ENCODE results near the gene KLHL7. TPM values are rescaled to one million over a fixed set of nuclear protein-coding genes. Genes with fewer than 3 reads are reported as not detected.

The KLHL7 gene
- total and polyA plus RNA-seq, 9 of the 15 experiments (the other 6 are each of a cell fraction or from before 2014, with no cell fraction given): 4.2 to 63.1 (median 32.3) TPM

- no peak for TF ChIP-seq CREBBP (IDR thresholded peaks at IDR 0.05; ENCODE audit: low read depth, low read length)
- 0 out of 2 replicates have a peak, but pooled peaks have one; percentile 20 for TF ChIP-seq STAG1 (CRISPR knock-in tag; IDR thresholded peaks at IDR 0.05; ENCODE audit: borderline replicate concordance)
- no peak for TF ChIP-seq ZZZ3 (IDR thresholded peaks at IDR 0.05)
- TF ChIP-seq RBFOX2 (IDR thresholded peaks at IDR 0.05; ENCODE audit: low read depth, low read length): peak; percentile 92
- TF ChIP-seq ZKSCAN3 (CRISPR knock-in tag; IDR thresholded peaks at IDR 0.05): no peak
- peak; percentile 73; the same call in 1 of the 2 replicates for TF ChIP-seq MTA3 (IDR thresholded peaks at IDR 0.05; ENCODE audit: borderline replicate concordance)
- TF ChIP-seq ARID4B (CRISPR knock-in tag; IDR thresholded peaks at IDR 0.05): peak; percentile 57; the same call in 1 of the 2 replicates
- TF ChIP-seq BRD4 (IDR thresholded peaks at IDR 0.05): no peak
- TF ChIP-seq SAFB2 (IDR thresholded peaks at IDR 0.05; ENCODE audit: borderline replicate concordance, low read depth, low read length, severe bottlenecking): no peak
- no peak for TF ChIP-seq PHB (CRISPR knock-in tag; IDR thresholded peaks at IDR 0.05)
- TF ChIP-seq HNRNPLL (IDR thresholded peaks at IDR 0.05; ENCODE audit: low read depth, low read length, poor library complexity, severe bottlenecking): peak; percentile 98
- TF ChIP-seq HNRNPL (IDR thresholded peaks at IDR 0.05; ENCODE audit: low read depth, low read length): peak; percentile 73; the same call in 1 of the 2 replicates
- TF ChIP-seq MLLT1 (IDR thresholded peaks at IDR 0.05): 0 out of 4 replicates have a peak, but pooled peaks have one; percentile 9 to 13
- peak; percentile 14 for TF ChIP-seq TAF9B (IDR thresholded peaks at IDR 0.05; ENCODE audit: partially characterized antibody)
- no peak for TF ChIP-seq SMC3 (conservative IDR thresholded peaks at IDR 0.05; ENCODE audit: insufficient read depth, low read depth, low read length)
- TF ChIP-seq CHD4 (IDR thresholded peaks at IDR 0.05; ENCODE audit: insufficient read depth, insufficient replicate concordance, low read depth, low read length, poor library complexity, severe bottlenecking): no peak
- TF ChIP-seq SMARCB1 (IDR thresholded peaks at IDR 0.05; ENCODE audit: insufficient read length, low read depth): no peak
- TF ChIP-seq STAT5A (IDR thresholded peaks at IDR 0.05; ENCODE audit: borderline replicate concordance, low read length): no peak
- TF ChIP-seq ZFX (CRISPR knock-in tag; IDR thresholded peaks at IDR 0.05): peak; percentile 91
- TF ChIP-seq TEAD2 (tag; IDR thresholded peaks at IDR 0.05): no peak
- peak; percentile 74; the same call in 1 of the 2 replicates for TF ChIP-seq TFAP4 (CRISPR knock-in tag; IDR thresholded peaks at IDR 0.05; ENCODE audit: borderline replicate concordance)
- TF ChIP-seq C11orf30 (IDR thresholded peaks at IDR 0.05; ENCODE audit: low read depth): peak; percentile 89
- TF ChIP-seq SIN3B (IDR thresholded peaks at IDR 0.05; ENCODE audit: low read depth): peak; percentile 73
Observed at GRCh38 chr7:23105644-23106056, at the start of gene KLHL7 (continued).

Measured in K562 (cell line).